Eye (tissue), 1 donor: ENCODE measurements around the gene DIMT1.

Experiments
- DNase-seq: peaks from one replicate; pipeline ENCODE4 v3.0.0-alpha.2; 2015

Gene DIMT1

DNA sequence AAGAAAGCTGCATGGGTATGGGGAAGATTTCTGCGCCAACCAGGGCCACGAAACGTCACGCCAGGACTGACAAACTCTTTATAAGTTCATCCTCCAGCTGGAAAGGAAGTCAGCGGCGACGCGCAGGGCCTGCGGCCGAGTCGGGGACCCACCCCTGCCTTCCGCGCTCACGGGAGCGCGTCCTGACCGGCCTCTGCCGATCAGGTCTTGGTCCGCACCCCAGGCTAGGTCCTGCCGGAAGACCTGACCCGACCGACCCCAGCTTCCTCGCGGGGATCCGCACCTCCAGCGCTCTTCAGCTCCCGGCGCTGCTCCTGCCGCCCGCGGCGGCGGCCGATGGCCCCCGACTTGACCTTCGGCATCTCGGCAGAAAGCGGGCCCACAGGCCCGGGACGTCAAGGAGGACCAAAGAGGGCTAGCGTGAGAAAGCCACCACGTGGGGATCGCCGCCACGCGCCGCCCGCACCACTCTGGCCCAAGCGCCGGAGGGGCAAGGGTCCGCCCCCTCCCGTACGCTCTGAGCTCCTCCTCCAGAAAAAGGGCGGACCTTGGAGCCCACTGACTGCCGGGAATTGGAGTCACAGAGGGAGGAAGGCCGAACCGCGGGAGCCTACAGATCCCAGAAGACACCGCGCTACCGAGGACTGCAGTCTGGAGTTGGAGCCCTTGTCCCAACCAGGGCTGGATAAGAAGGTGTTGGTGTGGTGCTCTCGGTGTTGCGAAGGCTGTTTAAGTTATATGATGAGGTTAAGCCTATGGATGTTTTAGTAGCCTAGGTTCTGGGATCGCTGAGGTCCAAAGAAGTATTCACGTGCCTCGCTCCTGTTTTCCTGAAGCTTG, at the start of gene DIMT1:
TSS of gene DIMT1 (minus strand) at position 495 of the 840 bp plus-strand sequence. CDS start at position 362, 133 bp downstream.
- peak; percentile 98 for DNase-seq

DNA sequence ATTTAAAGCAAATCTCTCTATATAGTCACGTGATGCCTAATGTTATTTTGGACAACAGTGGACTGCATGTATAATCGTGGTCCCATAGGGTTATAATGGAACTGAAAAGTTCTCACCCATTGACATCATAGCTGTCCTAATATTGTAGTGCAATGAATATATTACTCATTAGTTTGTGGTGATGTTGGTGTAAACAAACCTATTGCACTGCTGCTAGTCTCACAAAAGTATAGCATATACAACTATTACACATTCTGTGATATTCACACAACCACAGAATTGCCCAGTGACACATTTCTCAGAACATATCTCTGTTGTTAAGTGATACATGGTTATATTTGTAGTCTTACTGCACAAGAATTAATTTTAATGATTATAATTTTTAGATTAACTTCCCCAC, 46.6 kb upstream of the DIMT1 start:
- no peak for DNase-seq

DNA sequence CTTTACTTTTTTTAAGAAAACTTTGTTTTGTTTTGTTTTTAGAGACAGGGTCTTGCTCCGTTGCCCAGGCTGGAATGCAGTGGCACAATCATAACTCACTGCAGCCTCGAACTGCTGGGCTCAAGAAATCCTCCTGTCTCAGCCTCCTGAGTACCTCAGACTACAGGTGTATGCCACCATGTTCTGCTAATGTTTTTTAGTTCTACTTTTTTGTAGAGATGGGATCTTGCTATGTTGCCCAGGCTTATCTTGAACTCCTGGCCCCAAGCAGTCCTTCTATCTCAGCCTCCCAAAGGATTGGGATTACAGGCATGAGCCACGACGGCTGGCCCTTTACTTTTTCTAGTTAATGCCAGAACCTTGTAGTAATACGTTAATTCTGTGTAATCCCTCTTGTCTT, 44.8 kb upstream of the DIMT1 start:
- no peak for DNase-seq

DNA sequence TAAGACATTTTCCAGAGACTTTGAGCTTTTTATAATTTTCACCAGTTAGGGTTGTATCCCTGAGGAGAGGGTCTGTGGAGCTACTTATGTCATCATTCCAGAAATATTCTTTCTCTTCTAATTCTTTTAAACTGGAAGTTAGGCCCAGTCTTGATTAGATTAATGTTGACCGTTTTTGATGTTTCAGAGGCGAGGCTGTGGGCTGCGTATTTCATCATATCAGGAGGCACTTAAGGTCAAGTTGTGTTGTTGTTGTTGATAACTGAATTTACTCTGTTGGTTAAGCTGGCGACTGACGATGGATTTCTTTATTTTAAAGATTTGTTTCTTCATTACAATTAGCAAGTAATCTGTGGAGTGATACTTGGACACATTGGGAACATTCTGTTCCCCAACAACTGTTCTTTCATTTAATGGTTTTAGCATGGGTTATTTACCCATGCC, 28.9 kb upstream of the DIMT1 start:
- DNase-seq: no peak

DNA sequence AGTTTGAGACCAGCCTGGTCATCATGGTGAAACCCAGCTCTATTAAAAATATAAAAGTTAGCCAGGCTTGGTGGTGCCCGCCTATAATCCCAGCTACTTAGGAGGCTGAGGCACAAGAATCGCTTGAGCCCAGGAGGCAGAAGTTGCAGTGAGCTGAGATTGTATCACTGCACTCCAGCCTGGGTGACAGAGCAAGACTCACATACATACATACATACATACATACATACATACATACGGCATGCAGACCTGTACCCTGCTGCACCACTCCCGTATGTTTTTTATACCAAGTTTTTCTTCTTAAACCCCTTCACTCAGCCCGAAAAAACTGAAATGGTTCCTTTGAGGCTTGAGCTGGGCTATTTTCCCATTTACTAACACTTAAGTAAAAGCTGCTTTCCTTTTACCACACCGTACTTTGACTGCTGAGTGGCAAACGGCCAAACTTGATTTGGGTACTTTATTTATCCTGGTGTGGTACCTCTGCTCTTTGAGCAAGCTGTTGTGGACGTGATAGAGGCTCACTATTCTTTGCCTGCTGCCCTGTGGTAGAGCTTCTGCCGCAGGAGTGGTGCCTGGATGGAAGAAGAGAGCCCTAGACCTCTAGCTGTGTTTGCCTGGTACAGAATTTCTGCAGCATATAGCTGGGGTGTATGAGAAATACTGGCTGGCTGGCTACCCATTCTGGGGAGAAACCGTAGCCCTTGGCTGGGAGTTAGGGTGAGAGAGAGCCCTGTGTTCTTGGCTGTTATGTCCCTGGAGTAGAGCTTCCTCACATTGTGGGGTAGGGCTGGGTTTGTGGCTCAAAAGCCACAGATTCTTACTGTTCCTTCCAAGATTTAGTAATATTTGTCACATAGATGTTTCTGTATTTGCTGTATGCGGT, 28.3 kb upstream of the DIMT1 start:
- DNase-seq: no peak

DNA sequence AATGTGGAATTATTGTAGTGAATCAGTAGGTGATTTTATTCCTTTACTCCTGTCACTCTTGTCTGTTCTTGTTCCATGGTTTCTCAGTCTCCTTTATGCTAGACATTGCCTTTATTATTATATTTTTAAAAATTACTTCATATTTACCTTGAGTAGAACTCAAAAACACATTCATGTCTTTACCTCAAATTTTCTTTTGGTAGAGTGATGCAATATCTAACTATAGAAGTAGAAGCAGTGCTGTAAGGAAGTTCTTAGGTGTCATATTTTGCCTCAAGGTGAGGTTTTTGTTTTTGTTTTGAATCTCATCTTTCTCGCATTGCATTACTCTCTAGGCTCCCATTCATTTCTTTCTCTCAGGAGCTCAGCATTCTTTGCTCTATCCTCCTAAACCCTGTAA, 21.1 kb upstream of the DIMT1 start:
- DNase-seq: no peak

DNA sequence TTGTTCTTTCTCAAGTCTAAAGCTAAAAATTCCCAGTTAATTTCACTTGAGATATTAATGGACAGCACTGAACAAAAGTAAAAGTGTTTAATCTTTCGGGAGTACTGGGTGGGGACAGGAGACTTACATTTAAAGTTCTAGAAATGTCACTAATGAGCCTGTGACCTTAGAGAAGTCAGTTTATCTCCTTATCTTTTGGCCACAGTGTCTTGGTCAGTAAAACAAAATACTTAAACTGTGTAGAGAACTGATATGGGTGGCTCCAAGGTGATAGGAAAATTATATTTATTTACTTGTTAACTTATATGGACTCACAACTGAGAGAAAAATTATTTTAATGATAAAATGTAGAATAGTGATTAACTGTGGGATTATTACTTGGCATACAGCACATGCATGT, 17.7 kb upstream of the DIMT1 start:
- no peak for DNase-seq

DNA sequence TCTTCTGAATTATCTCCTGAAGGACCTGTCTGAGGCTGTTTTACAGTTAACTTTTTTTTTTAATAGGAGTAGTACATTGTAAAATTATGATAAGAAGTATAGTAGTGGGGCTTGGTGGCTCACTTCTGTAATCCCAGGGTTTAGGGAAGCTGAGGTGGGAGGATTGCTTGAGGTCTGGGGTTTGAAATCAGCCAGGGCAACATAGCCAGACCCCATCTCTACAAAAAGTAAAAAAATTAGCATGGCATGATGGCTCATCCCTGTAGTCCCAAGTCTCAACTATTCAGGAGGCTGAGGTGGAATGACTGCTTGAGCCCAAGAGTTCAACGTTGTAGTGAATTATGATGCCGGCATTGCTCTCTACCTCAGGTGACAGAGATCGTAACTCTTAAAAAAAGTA, 15.9 kb upstream of the DIMT1 start:
- DNase-seq: no peak

DNA sequence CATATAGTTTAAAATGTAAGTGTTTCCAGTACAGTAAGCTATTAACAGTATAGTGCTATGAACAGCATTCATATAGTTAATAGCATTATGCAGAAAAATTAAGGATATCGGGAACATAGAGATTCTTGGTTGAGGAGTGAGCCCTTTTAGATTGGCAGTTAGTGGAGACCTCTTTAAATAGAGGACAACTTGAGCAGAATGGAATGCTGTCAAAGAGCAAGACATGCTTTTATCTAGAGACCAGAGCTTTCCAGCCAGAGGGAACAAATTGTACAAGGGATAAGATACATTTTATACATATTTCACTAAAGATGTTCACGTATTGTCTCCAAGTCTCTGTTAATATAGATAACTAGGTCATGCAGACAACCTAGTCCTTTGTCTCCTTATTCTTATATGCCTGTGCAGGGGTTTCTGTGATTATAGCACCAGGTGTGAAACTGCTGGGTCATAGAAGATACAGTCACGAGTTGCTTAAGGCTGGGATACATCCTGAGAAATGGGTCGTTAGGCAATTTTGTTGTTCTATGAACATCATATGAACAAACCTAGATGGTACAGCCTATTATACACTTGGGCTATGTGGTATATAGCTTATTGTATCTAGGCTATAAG, 14.9 kb upstream of the DIMT1 start:
- DNase-seq: no peak

DNA sequence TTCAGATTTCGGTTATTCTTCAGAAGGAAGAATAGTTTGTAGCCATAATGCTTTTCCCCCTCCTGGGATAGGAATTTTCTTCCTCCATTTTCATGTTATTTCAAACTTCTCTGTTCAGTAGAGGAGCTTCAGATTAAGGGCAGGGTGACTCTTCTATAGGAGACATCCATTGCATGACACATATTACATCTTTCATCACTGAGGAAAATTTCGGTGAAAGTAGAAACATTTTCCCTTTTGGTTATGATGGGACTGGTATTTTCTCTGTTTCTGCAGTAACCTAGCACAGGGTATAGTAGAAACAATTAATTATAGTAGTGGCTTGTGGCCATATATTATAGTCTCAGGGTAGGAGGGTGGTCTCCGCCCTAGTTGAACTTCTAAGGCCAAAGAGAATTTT, 10.0 kb upstream of the DIMT1 start:
- no peak for DNase-seq

DNA sequence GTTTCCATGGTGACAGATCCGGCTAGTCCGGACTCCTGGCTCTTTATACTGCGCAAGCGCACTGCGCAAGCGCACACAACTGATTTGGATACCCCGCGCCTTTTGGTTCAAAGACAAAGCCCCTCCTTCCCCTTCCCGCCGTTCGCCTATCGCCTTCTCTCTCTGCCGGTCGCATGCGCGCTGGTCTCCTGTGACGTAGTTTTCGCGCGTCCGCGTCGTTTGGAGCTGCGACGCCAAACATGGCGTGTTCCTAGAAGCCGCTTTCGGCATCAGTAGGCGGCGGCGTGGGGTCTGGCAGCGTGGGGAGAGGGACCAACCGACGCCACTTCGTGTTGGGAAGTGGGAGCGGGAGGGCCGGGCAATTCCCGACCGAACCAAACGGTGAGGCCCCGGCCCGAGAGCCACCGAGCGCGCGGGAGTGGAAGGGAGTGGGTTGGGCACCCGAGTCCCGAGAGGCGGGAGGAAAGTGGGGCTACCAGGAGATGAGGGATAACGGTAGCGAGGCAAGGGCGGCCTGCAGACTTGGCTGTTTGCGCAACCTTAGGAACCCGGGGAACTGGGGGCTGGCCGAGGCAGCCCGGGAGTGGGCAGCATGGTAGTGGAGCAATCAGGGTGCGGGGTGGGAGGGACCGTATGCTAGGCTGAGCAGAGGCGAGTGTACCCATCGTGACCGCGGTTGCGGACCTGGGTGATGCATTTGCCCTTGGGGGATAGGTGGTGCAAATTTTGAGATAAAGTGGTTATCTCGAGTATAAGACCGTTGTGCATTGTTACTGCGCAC, 9.0 kb upstream of the DIMT1 start, which contains the start of gene IPO11:
TSS of gene IPO11 (plus strand) at position 215 of the 781 bp plus-strand sequence. CDS start 24,517 bp downstream, outside the sequence.
- DNase-seq: peak; percentile 100

DNA sequence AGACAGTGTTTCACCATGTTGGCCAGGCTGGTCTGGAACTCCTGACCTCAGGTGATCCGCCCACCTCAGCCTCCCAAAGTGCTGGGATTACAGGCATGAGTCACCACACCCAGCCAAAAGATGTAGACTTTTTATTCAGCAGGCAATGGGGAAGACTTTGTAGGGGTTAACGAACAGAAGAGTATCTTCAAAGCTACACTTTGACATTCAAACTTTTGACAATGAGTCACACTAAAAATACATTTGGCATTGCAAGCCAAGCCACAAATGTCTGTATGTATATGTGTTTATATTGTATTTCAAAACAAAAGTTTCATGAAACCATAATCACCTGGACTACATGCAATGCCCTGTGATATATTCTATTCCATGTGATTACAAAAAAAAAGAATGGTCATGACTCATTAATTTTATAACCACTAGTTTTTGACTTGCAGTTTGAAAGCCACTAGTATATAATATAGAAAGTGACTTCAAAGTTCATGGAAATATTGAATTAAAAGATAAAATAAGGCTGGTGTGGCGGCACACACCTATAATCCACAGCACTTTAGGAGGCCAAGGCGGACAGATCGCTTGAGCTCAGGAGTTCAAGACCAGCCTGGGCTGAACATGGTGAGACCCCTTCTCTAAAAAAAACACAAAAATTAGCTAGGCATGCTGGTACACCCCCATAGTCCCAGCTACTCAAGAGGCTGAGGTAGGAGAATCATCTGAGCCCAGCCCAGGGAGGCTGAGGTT, 8.3 kb downstream of the DIMT1 start:
- no peak for DNase-seq

DNA sequence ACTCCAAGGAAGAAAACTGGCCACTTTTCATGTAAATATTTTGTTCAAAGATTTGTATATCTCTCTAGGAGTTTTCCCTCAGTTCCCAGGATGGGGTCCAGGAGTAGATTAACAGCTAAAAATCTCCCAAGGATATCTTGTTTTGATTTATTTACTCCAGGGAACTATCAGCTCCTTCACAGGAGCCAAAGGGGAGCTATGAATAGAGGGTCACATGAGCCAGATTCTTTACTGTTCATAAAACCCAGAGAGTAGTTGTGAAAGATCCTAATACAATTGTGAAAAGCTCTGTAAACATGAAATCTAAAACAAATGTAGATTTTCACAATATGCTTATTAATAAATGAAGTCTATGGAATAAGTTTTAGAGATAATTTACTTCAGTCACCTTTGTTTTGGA, 16.9 kb downstream of the DIMT1 start:
- DNase-seq: no peak

DNA sequence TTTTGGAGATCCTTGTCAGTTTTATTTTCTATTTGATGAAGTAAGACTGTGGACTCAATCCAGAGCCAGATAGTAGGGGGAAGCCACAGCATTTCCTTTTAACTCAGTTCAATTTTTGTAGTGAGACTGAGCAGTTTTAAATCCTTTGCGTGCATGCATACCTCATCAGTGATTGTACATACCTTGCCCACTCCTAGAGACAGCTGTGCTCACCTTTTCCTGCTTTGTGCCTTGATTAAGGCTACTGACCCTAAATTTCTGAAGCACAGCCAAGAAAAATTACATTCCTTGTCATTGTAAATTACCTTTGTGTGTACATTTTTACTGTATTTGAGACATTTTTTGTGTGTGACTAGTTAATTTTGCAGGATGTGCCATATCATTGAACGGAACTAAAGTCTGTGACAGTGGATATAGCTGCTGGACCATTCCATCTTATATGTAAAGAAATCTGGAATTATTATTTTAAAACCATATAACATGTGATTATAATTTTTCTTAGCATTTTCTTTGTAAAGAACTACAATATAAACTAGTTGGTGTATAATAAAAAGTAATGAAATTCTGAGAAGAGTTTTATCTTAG, 17.8 kb downstream of the DIMT1 start:
- no peak for DNase-seq

DNA sequence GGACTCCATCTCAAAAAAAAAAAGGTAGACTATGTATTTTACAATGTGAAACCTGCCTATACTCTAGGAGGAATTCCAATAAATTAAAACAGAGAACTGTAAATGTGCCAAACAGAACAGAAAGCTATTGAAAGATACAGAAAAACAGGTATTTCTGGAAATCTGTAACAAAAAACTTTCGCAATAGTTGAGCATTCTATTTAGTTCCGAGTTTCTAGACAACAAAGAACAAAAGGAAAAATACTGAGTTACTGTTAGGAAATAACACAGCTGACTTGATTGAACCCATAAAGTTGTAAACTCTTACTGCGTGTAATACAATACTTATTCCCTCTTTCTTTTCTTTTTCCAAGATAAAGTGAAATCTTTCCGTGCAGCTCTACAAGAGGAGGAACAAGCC, 18.6 kb downstream of the DIMT1 start:
- DNase-seq: no peak

DNA sequence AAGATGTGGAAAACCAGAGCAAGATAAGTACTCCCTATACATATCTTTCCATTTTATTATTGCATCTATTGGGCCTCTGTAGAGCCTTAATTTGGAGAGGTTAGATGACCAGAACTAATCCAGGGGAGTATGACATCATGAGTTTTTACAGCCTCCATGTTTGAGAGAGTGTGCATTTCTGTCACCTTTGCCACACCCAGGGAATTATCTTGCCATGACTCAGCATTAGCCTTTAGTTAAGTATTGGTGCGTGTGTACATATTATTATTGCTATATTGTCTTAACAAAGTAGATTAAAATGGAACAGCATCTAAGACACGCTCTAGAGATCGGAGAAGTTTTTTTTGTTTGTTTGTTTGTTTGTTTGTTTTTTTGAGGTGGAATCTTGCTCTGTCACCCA, 27.6 kb downstream of the DIMT1 start:
- no peak for DNase-seq

DNA sequence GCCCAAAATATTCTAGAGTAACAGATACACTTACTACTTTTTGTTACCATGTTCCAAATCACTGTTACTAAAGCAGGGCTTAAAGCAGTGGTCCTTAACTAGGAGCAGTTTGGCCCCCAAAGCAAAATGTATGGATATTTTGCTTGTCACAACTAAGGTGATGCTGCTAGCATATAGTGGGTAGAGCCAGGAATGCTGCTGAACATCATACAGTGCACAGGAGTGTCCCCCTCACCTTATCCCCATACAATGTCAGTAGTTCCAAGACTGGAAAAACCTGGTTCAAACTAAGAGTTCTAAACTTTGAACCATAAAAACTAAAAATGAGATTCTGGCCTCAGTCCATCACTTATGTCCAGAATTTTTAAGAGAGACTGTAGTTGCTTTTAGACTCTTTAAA, 28.1 kb downstream of the DIMT1 start:
- DNase-seq: no peak

DNA sequence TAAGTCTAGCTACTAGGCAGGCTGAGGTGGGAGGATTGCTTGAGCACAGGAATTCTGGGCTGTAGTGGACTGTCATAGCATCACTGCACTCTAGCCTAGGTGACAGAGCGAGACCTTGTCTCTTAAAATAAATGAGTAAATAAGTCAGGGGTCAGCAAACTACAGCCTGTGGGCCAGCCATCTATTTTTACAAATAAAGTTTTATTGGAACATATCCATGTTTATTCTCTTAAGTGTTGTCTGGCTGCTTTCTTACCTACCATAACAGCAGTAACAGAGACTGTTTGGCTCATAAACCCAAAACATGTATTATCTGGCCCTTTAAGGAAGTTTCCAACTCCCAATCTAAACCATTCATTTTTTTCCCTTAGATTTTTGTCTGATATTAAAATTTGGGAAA, 29.6 kb downstream of the DIMT1 start:
- DNase-seq: no peak

DNA sequence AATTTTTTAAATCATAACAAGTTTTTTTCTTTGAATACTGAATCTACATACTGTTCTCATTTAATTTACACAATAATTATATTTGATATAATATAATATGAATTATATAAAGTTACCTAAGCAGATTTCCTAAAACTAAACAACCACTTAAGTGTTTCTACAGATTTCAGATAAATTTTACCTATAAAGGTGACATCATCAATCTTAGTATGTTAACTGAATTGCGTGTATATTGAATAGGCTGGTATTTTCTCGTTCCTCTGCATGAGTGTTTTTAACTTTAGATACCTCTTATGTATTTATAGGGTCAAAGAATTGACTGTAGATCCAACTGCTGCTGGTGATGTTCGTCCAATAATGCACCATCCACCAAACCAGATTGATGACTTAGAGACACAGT, 30.3 kb downstream of the DIMT1 start:
- DNase-seq: no peak

DNA sequence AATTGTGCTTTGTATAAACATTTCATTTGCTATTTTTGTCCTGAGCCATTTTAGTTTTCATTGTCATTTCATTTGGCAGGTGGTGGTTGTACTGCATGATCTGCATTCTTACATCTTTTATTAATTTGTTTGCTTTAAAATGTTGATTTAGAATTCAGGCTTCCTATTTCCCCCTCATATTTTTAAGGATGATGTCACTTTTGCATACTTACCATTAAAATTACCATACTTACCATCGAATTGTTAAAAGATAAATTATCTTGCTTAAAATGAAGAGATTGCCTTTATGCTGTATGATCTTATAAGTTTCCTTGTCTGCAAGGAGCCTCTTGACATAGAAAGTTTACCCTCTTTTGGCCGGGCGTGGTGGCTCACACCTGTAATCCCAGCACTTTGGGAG, 31.1 kb downstream of the DIMT1 start:
- DNase-seq: no peak

DNA sequence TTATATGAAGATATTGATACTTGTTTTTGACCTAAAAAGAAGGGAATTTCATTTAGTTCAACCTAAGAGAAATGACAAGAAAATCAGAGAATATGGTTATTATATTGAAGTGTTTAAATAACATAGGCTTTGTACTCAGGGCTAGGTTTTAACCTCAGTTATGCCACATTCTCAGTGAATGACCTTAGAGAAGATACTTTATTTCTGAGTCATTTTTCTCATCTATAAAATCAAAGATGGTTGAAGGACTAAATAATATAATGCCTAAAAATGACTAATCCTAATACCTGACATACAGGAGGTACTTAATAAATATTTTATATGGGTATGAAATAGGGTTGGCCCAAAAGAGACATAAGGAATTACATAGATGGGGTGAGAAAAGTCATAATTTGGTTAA, 32.3 kb downstream of the DIMT1 start:
- no peak for DNase-seq
